NCI-H748 treated with DMSO at 0.1 percent for 48 hours (cell line): ENCODE results near the gene AAR2.

Source experiments
- DNase-seq: peaks from one replicate; lab custom pipeline; 2025; lab: John Stamatoyannopoulos, UW

AAR2 gene

DNA sequence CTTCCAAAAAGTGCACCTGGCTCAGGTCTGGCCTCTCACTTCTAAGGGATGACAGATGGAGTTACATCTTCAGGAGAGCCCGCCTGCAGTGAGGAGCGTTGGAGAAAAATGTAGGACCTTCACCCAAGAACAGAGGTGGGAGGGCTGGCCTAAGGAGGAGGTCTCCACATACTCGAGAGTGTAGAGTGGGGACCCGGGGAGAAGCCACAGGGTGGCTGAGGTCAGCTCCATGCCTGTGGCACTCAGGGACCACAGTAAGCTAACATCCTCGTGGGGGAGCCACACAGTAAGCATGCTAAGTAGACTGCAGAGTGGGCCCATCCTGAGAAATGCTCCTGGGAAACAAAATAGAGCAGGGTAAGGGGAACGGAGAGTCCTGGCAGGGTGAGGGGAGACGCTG is 24.0 kb downstream of the AAR2 start:
- no peak for DNase-seq

- no peak for DNase-seq
Observed at GRCh38 chr20:36261389-36262105, 25.3 kb downstream of the AAR2 start.

DNA sequence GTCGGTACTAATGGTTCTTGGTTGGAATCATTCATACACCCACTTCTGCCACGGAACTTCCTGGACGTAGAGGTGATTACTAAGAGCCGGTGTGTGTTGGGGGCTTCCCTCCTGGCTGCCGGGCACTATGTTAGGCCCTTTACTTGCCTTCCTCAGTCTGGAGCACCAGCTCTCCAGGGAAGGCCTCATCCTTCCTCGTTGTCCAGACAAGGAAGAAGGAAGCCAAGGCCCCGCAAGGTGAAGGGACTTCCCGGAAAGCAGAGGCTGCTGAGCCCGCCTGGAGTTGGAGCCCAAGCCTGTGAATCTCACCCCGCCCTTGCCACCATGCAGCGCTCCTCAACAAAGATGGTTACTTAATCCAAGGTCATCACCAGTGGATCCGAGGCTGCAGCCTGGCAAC is 26.2 kb downstream of the AAR2 start:
- no peak for DNase-seq

DNA sequence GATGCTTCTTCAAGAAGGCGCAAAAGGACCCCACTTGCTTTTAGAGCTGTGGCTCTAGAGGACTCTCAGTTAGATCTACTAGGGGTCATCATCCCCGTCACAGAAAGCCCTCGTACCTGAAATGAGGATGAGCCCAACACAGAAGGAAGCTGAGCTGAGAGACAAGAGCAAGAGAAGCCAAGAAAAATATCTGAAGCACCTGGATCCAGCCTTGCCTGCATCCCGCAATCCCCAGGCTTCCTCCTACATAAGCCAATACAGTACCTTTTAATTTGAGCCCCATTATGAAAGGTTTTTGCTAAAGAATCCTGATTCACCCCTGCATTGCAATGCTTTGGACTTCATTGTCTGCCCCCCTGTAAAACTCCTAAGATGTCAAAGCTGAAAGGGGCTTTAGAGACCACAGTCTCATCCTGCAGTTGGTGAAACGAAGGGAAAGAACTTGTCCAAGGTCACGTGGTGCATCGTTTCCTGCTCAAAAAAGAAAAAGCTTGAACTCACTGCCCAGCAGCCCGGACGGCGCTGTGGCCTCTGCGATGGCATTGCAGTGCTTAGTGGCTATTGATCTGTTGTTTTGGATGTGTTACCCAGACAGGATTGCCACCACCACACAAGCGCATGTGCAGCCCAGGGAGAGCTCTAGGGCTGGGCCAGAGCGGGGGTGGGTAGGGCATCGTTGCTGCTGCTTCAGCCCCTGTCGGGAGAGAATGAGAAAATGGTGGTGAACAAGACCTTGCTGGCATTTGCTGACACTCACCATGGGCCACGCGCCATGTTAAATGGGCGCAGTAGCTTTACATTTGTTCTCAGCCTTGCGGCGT is 28.4 kb downstream of the AAR2 start:
- no peak for DNase-seq

- no peak for DNase-seq
Observed at GRCh38 chr20:36266189-36266588, 29.9 kb downstream of the AAR2 start.

DNA sequence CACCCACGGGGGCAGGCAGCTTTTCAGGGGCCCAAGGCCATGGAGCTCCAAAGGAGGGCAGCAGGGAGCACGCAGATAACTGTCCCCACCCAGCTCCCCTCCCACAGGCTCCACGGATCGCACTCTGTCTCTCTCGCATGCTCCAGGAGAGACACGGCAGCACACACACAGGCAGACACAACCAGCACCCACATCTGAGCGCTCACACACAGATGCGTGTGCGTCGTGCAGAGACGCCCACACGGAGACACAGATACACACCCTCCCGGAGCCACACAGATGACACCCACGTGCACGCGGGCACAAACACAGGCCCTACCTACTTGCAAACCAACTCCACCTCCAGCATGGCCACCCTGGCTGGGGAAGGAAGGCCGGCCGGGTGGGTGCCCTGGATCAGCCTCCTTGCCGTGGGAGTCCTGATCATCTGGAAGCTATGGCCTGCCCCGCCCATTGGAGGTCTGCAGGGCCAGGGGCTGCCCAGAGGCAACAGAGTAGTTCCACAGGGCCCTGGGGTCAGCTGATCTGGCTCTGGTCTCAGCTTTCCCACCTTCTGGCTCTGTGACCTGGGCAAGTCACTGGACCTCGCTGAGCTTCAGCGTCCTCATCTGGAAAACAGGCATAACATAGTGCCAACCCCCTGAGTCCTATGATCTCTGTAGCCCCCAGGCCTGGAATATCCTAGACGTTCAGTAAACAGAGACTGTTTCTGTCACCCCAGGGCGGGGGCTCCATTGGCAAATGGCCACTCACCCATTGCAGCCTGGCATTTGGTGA is 31.5 kb downstream of the AAR2 start:
- no peak for DNase-seq

DNA sequence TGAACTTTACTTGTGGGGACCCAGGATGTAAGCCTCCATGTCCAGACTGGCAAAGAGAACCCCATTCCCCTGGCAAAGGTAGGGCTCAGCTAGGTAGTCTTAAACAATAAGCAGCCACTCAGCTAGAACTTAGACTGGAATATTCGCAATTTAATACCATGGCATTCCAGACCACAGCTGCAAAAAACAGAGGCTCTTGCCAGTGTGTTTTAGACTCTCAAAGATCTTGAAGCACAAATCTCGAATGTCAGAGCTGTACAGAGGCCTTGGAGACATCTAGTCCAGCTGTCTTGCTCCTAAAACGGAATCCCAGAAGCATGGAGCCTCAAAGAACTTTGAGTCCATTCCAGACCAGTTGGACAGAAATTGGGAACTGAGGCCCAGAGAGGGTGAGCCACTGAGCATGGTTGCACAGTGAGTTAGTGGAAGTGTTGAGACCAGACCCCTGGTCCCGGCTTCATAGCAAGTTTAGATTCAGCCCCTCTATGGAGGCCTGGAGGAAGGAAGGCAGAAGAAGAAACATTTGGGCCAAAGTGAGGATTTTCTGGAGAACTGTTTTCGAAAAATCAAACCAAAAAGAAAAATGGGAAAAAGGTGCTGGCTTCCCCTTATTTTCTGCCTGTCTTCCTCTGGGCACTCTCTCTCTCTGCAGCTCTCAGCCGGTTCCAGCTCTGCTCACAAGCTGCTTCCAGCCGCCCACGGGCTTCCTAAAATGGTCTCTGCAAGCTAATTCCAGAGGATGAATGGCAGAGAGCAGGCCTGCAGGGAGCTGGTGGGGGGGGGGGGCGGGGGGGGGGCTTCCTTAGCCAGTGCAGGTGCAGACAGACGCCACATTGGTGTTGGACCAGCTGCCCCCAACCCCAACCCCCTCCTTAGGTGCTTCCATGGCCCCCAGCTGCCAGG is 32.4 kb downstream of the AAR2 start:
- DNase-seq, result no peak

- no peak for DNase-seq
Observed at GRCh38 chr20:36269507-36269906, 33.2 kb downstream of the AAR2 start.

- DNase-seq, result no peak
Observed at GRCh38 chr20:36270744-36271638, 34.7 kb downstream of the AAR2 start.

DNA sequence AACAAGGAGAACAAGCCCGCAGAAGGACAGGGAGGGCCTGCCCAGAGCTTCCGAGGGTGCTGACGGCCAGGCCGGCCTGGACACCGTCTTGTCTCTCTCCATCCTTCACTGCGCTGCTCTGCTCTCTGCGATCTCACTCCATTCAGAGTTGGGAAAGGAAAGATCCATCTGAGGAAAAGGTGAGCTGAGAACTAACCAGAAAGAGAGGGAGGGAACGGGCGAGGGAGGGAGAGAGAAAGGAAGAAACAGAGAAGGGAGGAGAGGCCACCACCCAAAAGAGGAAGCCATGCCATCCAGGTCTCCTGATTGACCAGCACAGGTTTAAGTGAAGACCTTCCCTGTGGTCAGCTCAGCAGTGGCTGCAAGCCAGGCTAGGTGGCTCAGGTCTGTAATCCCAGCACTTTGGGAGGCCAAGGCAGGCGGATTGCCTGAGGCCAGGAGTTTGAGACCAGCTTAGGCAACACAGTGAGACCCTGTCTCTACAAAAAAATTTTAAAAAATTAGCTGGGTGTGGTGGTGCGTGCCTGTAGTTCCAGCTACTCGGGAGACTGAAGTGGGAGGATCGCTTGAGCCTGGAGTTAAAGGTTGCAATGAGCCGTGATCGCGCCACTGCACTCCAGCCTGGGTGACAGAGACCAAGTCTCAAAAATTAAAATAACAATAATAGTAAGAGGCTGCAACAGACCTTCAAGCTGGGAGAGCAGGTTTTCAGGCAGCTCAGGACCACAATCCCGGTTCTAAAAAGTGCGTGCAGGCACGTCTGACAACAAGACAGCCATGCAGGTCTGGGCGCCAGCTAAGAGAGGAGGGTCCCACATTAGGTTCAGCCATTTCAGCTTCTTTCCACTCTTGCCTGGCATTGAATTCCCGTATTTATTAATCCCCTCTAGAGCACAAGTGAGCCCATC is 35.6 kb downstream of the AAR2 start:
- no peak for DNase-seq

DNA sequence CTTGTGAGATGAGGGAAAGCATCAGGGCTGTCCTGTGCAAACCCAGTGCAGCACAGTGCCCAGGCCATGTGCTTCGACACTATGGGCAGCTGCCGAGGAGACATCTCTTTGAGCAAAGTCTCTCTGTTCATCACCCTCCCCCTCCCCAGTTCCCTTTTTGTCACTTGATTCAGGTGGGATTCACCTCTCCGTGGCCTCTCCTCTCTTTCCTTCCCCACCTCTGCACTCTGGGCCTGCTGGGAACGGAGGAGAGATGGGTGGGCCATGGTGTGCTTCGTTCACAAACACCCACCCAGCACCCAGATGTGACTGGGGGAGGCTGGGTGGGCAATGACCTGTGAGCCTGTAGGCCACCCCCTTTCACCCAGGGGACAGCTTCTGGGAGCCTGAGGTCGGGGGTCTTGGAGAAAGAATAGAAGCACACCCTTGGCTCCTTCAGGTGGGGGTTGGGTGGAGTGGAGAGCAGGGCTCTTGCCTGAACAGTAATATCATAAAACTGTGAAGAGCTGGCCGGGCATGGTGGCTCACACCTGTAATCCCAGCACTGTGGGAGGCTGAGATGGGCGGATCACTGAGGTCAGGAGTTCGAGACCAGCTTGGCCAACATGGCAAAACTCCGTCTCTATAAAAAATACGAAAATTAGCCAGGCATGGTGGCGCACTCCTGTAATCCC is 36.4 kb downstream of the AAR2 start:
- DNase-seq, result no peak

GRCh38 chr20:36273414-36274180 is 37.3 kb downstream of the AAR2 start:
- no peak for DNase-seq

- DNase-seq, result no peak
Observed at GRCh38 chr20:36274181-36274841, 38.0 kb downstream of the AAR2 start.

- DNase-seq, result no peak
Observed at GRCh38 chr20:36275011-36275410, 38.7 kb downstream of the AAR2 start.

DNA sequence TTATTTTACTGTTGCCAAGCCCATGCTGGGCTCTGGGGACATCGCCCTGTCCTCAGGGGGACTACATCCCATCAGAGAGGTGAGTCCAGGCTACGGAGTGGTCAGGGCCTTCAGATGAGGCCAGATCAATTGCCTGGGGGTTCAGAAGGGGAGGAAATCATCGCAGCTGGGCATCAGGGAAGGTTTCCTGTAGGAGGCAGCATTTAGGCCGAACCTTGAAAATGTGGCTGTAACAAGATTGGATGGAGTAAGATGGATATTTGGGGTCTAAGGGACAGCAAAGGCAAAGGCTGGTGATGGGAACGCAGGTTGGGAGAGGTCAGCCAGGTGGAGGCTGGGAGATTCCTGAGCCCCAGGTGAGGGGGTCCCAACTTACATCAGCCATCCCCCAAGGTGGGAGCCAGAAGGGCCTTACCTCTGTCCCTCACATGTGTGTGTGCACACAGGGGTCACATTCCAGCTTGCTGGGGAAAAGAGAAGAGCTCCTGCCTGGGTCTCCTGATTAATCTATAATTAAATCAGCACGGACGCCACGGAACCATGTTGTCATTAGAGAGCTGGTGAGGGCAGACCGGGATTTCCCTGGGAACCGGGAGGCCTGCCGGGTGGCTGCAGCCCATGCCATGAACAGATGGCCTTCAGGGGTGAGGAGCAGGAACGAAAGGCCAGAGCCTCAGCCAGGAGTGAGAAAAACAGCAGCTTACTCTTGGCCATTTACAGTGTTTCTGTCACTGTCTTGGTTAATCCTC is 39.3 kb downstream of the AAR2 start:
- DNase-seq, result no peak

GRCh38 chr20:36277546-36277945 is 41.3 kb downstream of the AAR2 start:
- no peak for DNase-seq

DNA sequence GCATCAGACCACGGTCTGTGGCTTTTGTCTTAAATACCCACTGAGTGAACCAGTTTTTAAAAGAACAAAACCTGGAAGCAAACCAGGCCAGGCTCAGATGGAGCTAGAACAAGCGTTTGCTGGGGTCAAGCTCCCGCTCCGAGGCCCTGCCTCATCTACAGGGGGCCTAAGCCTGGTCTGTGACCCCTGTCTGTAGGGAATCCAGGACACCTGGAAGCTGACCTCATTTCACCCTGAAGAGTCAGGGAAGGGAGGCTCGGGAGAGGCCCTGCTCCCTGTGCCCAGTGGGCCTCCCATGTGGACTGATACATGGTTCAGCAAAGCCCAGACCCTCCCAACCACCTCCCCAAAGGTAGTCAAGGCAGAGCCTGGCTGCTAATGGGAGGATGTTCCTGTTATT is 43.1 kb downstream of the AAR2 start:
- no peak for DNase-seq
